Neural crest cell (in vitro differentiated cells): ENCODE results near the gene TBC1D2B. TPM values are rescaled to one million over a fixed set of nuclear protein-coding genes. Genes with fewer than 3 reads are reported as not detected.

Experiments
- DNase-seq: peaks from one replicate; pipeline ENCODE4 v3.0.0; 2021; ENCODE audit warnings: low read depth, mixed read lengths, low spot score
- H3K27ac Mint-ChIP-seq: one replicate; pipeline ENCODE4 v1.8.0; 2021; ENCODE audit warnings: mild to moderate bottlenecking, mixed read lengths; ENCODE audit not compliant: unreplicated experiment
- H3K27me3 Mint-ChIP-seq: 2 replicates; pipeline ENCODE4 v1.8.0; 2021; ENCODE audit warnings: low read depth, mild to moderate bottlenecking, mixed read lengths
- H3K36me3 Mint-ChIP-seq: 2 replicates; pipeline ENCODE4 v1.8.0; 2021; ENCODE audit warnings: low read depth, mild to moderate bottlenecking, mixed read lengths
- H3K4me1 Mint-ChIP-seq: 2 replicates; pipeline ENCODE4 v1.8.0; 2021; ENCODE audit warnings: mixed read lengths
- H3K4me3 Mint-ChIP-seq: one replicate; pipeline ENCODE4 v1.8.0; 2021; ENCODE audit warnings: mild to moderate bottlenecking, mixed read lengths
- H3K9me3 Mint-ChIP-seq: 2 replicates; pipeline ENCODE4 v1.8.0; 2021; ENCODE audit warnings: mixed read lengths
- total RNA-seq: library from RNA; stranded (reverse); gene quantifications from 2 replicates; pipeline ENCODE4 v1.2.1, GENCODE V29; 2021
- TF ChIP-seq, protein P1 (sequence below): fragments of 200-600 bp; sonication (generic); conservative IDR thresholded peaks from 2 replicates; pipeline ENCODE4 v1.5.0; 2021; ENCODE audit warnings: antibody characterized with exemption, mild to moderate bottlenecking

TBC1D2B gene
- total RNA-seq, 1 donor from 2014 or later = 21.8 TPM

- no peak overlapping the region for H3K27ac Mint-ChIP-seq
- no peaks in the 10 kb centered on the region for H3K9me3 Mint-ChIP-seq
- TF ChIP-seq, protein P1, sequence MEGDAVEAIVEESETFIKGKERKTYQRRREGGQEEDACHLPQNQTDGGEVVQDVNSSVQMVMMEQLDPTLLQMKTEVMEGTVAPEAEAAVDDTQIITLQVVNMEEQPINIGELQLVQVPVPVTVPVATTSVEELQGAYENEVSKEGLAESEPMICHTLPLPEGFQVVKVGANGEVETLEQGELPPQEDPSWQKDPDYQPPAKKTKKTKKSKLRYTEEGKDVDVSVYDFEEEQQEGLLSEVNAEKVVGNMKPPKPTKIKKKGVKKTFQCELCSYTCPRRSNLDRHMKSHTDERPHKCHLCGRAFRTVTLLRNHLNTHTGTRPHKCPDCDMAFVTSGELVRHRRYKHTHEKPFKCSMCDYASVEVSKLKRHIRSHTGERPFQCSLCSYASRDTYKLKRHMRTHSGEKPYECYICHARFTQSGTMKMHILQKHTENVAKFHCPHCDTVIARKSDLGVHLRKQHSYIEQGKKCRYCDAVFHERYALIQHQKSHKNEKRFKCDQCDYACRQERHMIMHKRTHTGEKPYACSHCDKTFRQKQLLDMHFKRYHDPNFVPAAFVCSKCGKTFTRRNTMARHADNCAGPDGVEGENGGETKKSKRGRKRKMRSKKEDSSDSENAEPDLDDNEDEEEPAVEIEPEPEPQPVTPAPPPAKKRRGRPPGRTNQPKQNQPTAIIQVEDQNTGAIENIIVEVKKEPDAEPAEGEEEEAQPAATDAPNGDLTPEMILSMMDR = no peak
- DNase-seq = no peak
- no peaks in the 10 kb centered on the region for H3K27me3 Mint-ChIP-seq
- no peaks in the 10 kb centered on the region for H3K36me3 Mint-ChIP-seq
- H3K4me1 Mint-ChIP-seq = peaks cover 16% of the 10 kb centered on the region
- no peak overlapping the region for H3K4me3 Mint-ChIP-seq
Observed at GRCh38 chr15:78033864-78034263, 43.6 kb downstream of the TBC1D2B start.

GRCh38 chr15:78032671-78033070 is 44.8 kb downstream of the TBC1D2B start:
- H3K4me1 Mint-ChIP-seq = peaks cover 11% of the 10 kb centered on the region
- TF ChIP-seq, protein P1 = no peak
- peaks cover 2% of the 10 kb centered on the region for H3K36me3 Mint-ChIP-seq
- H3K9me3 Mint-ChIP-seq = no peaks in the 10 kb centered on the region
- no peak overlapping the region for H3K27ac Mint-ChIP-seq
- H3K27me3 Mint-ChIP-seq = no peaks in the 10 kb centered on the region
- no peak overlapping the region for H3K4me3 Mint-ChIP-seq
- DNase-seq = no peak

- H3K36me3 Mint-ChIP-seq = peaks cover 2% of the 10 kb centered on the region
- no peak overlapping the region for H3K27ac Mint-ChIP-seq
- no peak for DNase-seq
- no peaks in the 10 kb centered on the region for H3K9me3 Mint-ChIP-seq
- H3K27me3 Mint-ChIP-seq = no peaks in the 10 kb centered on the region
- TF ChIP-seq, protein P1 = no peak
- H3K4me1 Mint-ChIP-seq = no peaks in the 10 kb centered on the region
- H3K4me3 Mint-ChIP-seq = no peak overlapping the region
Observed at GRCh38 chr15:78024883-78025282, 52.6 kb downstream of the TBC1D2B start.

- Mint-ChIP-seq H3K36me3 (peaks cover 2% of the 10 kb centered on the region), H3K9me3 (no peaks in the 10 kb centered on the region), H3K27me3 (no peaks in the 10 kb centered on the region), H3K4me1 (no peaks in the 10 kb centered on the region), H3K27ac (no peak overlapping the region), H3K4me3 (no peak overlapping the region)
- TF ChIP-seq, protein P1 = no peak
- no peak for DNase-seq
Observed at GRCh38 chr15:78024519-78024870, 53.0 kb downstream of the TBC1D2B start.

GRCh38 chr15:78023865-78024518 is 53.5 kb downstream of the TBC1D2B start:
- H3K36me3 Mint-ChIP-seq = peaks cover 2% of the 10 kb centered on the region

More at GRCh38 chr15:78023865-78024518, 53.5 kb downstream of the TBC1D2B start:
- no peak overlapping the region for H3K4me3 Mint-ChIP-seq
- H3K9me3 Mint-ChIP-seq = no peaks in the 10 kb centered on the region
- H3K27ac Mint-ChIP-seq = no peak overlapping the region
- H3K4me1 Mint-ChIP-seq = no peaks in the 10 kb centered on the region
- no peak for DNase-seq
- no peaks in the 10 kb centered on the region for H3K27me3 Mint-ChIP-seq
- TF ChIP-seq, protein P1 = no peak
